GM18511 (cell line): ENCODE data around the gene ARHGAP45.

Experiments used
- ATAC-seq: cut with Tn5 transposase; IDR thresholded peaks from one replicate; pipeline ENCODE4 v1.9.1; 2021; ENCODE audit warnings: mild to moderate bottlenecking, moderate library complexity; ENCODE audit not compliant: unreplicated experiment

The ARHGAP45 gene

DNA sequence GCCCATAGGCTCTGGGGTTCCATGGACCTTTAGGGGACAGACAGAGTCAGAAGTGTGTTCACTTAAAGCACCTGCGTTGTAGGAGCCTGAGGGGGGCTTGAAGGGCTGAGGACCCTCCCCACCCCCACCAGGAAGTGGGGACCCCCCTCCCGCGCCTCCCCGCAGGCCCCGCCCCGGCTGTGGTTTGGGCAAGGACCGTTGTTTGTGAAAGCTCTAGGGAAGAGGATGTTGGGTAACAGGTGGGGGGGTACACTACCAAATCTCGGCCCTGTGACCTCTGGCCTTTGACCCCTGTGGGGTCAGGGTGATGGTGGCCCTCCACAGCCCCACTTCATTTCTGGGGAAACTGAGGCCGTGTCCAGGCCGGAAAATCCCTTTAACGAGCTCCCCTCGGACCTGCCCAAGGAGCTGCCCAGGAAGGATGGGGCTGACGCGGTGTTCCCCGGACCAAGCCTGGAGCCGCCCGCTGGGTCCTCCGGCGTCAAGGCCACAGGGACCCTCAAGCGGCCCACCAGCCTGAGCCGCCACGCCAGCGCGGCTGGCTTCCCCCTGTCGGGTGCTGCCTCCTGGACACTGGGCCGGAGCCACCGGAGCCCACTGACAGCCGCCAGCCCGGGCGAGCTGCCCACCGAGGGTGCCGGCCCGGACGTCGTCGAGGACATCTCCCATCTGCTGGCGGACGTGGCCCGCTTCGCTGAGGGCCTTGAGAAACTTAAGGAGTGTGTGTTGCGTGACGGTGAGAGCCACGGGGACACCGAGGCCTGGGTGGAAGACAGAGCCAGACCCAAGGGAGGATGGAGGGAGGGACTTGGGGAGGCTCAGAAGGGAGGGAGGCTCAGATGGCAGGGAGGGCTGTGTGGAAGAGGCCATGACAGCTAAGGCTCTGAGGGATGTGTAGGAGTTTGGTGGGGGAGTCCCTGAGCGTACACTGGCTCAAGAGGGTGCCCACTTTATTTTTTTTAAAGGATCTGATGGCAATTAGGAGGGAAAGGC is 1.3 kb downstream of the ARHGAP45 start:
- no peak for ATAC-seq

DNA sequence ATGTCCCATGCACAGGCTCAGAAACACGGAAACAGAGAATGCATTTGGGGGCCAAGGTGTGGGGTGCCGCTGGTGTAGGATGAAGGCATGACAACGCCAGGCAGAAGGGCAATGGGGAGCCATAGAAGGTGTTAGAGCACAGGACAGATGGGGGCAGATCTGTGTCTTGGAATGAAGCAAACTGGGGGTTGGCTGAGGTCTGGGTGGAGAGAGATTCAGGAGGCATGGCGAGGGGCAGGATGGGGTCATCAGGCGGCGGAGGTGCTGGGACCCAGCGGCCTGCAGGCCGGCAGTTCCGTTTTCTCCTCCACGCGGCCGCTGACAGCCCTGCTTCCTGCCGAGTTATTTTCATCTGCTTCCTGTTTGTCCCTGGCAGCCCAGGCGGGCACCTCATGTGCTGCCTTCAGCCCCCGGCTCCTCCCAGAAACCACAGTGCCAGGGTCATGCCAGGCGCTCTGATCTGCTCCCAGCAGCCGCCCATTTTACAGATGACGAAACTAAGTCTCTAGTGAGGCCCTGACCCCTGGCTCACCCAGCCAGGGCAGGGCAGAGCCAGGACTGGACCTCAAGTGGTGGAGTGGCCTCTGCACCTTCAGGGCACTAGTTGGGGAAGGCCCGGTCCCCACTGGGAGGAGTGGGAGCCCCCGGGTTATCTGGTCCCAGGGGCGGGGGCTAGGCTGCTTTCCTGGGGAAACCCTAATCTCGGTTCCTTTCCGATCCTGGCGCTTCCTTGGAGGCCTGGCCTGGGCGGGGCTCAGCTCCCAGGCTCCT is 2.2 kb downstream of the ARHGAP45 start:
- no peak for ATAC-seq

DNA sequence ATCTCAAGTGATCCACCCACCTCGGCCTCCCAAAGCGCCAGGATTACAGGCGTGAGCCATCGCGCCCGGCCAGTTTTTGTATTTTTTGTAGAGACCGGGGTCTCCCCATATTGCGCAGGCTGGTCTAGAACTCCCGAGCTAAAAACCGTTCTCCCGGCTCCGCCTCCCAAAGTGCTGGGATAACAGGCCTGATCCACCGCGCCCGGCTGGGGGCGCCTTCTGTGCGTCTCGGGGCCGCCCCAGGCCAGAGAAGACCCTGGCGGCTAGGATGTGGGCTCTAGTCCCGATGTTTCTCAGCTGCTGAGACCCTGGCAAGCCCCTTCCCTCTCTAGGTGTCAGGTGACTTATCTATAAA is 3.6 kb downstream of the ARHGAP45 start:
- ATAC-seq = no peak

DNA sequence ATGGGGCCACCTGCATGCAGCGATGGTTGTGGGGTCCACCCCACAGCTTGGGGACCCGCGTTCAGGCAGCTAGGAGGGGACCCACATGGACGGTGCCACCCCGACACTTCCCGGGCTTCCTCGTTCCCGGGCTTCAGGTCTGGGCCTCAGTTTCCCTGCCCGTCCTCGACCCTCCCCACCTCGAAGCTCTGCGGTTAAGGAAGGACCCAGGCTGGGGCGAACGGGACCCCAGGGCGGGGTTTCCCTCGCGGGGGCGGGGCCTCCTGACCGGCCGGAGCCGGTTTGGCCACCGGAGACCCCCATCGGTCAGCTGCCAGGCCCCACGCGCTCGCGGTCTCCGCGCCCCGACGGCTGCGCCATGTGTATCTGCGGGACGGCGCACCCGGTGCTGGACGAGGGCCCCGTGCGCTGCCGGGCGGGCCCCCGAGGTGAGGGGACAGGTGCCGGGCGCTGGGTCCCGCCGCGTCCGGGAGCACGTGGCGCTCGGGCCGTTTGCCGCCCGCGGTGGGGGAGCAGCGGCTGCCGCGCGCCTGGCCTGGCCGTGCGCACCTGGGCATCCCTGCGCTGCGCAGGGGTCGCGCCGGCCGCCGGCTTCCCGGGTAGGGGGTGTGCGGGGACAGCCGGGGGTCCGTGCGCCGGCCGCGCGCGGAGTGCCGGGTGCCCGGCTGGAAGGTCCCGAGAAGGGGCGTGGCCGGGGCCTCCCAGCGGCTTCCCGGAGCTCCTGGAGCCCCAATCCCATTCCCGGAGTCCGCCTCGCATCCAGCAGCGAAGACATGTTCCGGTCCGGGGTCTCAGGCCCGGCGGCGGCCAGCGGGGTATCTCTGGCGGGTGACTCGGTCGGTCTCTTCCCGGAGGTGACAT is 4.2 kb downstream of the ARHGAP45 start:
- no peak for ATAC-seq

- ATAC-seq = no peak
These were observed 5.5 kb downstream of the ARHGAP45 start for GRCh38 chr19:1072371-1073015.

DNA sequence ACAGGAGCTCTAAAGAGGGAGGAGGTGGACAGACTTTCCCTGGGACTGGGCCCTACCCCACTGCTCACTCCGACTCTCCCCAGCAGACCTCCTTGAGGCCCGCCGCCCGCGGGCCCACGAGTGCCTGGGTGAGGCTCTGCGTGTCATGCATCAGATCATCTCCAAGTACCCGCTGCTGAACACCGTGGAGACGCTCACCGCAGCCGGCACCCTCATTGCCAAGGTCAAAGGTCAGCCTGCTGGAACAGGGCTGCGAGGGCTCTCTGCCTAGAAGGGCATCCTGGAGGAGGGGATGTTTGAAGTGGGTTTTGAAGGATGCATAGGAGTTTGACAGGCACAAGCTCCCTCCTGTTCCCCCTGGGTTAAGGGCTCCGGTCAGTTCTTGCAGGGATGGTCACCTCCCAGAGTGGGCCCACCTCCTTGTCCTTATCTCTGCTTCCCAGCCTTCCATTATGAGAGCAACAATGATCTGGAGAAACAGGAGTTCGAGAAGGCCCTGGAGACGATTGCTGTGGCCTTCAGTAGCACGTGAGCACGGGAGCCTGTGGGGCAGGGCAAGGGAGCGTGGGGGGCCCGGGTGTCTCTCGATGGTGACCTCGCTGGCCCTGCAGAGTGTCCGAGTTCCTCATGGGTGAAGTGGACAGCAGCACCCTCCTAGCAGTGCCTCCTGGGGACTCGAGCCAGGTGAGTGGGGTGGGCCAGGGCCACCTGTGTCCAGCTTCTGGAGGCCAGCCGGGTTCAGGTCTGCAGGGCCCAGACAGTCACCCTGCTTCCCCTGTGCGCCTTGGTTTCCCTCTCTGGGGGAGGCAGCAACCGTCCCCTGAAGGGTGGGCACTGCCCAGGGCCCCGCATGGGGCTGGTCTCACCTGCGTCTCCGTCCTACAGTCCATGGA is 6.3 kb downstream of the ARHGAP45 start:
- no peak for ATAC-seq

DNA sequence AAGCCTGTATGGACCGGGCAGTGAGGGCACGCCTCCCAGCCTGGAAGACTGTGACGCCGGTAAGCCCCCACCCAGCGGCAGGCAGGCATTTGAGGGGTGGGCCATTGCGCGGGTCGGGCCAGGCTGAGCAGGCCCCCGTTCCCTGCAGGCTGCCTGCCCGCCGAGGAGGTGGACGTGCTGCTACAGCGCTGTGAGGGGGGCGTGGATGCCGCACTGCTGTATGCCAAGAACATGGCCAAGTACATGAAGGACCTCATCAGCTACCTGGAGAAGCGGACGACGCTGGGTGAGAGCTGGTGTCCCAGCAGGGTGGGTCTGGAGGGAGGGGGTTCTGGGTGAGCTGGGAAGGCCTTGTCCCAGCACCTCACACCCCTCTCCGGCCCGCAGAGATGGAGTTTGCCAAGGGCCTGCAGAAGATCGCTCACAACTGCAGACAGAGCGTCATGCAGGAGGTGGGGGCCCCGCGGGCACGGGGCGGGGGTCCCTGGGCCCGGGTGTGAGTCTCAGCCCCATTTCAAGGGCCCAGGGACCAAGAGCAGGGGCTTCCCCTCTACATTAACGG is 7.1 kb downstream of the ARHGAP45 start:
- no peak for ATAC-seq

DNA sequence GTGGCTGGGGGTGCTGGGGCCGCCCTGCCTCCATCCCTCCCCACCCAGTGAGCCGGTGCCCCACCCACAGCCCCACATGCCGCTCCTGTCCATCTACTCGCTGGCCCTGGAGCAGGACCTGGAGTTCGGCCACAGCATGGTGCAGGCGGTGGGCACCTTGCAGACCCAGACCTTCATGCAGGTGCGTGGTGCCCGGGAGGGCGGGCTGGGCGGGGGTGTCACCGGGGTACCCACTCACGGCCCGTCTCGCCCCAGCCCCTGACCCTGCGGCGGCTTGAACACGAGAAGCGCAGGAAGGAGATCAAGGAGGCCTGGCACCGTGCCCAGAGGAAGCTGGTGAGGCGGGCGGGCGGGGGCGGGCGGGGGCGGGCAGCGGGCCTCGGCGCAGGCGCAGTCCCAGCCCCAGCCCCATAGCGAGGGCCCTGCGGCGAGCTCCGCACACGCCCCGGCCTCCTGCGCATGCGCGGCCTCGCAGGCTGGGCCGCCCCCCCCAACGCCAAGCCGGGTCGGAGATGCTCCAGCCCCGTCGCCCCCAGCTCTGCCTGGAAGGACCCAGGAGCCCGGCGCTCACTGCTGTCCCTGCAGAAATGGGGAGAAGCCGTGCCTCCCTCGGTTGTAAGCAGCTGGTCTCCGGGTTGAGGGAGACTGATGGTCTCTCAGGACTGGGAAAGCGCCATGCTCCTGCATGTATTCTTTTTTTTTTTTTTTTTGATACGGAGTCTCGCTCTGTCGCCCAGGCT is 7.7 kb downstream of the ARHGAP45 start:
- peak; percentile 37 for ATAC-seq

- ATAC-seq = no peak
These were observed 9.0 kb downstream of the ARHGAP45 start for GRCh38 chr19:1076046-1076386.

DNA sequence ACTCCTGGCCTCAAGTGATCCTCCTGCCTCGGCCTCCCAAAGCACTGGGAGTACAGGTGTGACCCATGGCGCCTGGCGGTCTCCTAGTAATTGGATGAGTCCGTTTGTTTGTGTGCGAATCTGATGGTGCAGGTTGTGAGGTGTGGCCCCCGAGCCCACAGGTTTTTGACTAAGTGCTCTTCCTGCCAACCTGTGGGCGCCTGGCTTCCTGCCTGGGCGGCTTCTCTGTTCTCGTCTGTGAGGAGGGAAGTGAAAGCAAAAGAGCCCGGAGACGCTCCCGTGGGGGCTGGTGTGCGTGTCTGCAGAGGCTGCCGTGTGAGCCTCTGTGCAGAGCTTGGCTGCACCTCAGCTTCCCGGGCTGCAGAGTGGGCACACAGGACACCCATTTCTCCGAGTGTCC is 10.0 kb downstream of the ARHGAP45 start:
- peak; percentile 83 for ATAC-seq

DNA sequence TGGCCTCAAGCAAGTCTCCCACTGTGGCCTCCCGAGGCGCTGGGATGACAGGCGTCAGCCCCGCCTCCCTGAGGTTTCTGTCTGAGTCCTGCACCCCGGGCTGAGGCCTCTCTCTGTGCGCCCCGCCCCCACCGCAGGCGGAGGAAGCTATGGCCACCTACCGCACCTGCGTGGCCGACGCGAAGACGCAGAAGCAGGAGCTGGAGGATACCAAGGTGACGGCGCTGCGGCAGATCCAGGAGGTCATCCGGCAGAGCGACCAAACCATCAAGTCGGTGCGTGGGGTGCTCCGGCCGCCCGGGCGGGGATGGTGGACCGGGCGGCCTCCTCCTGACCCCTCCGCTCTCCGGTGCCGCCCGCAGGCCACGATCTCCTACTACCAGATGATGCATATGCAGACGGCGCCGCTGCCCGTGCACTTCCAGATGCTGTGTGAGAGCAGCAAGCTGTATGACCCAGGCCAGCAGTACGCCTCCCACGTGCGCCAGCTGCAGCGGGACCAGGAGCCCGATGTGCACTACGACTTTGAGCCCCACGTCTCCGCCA is 12.7 kb downstream of the ARHGAP45 start:
- no peak for ATAC-seq

- no peak for ATAC-seq
These were observed 13.6 kb downstream of the ARHGAP45 start for GRCh38 chr19:1080360-1081161.

GRCh38 chr19:1081301-1082164 is 14.6 kb downstream of the ARHGAP45 start:
- ATAC-seq = no peak

GRCh38 chr19:1082165-1082927 is 15.4 kb downstream of the ARHGAP45 start:
- no peak for ATAC-seq

- no peak for ATAC-seq
These were observed 16.2 kb downstream of the ARHGAP45 start for GRCh38 chr19:1082928-1083816.
